HG03039 (cell line): ENCODE data around the gene KLHL25.

Experiments
- ATAC-seq: cut with Tn5 transposase; IDR thresholded peaks from one replicate; pipeline ENCODE4 v1.9.1; 2021; ENCODE audit warnings: mild to moderate bottlenecking, moderate library complexity; ENCODE audit not compliant: unreplicated experiment

KLHL25 gene

GRCh38 chr15:85762039-85762755 lies 32.5 kb downstream of the KLHL25 start:
- no peak for ATAC-seq

GRCh38 chr15:85761635-85762034 lies 33.1 kb downstream of the KLHL25 start:
- ATAC-seq: no peak

GRCh38 chr15:85760531-85761371 lies 34.0 kb downstream of the KLHL25 start:
- ATAC-seq: no peak

GRCh38 chr15:85760049-85760448 lies 34.7 kb downstream of the KLHL25 start:
- ATAC-seq: no peak

- no peak for ATAC-seq
Observed at GRCh38 chr15:85759376-85759775, 35.3 kb downstream of the KLHL25 start.

- no peak for ATAC-seq
Observed at GRCh38 chr15:85758655-85758978, 36.1 kb downstream of the KLHL25 start.

- ATAC-seq: no peak
Observed at GRCh38 chr15:85757939-85758654, 36.6 kb downstream of the KLHL25 start.

GRCh38 chr15:85757073-85757938 lies 37.4 kb downstream of the KLHL25 start:
- ATAC-seq: no peak

GRCh38 chr15:85756411-85757072 lies 38.2 kb downstream of the KLHL25 start:
- ATAC-seq: no peak

- ATAC-seq: no peak
Observed at GRCh38 chr15:85755942-85756341, 38.8 kb downstream of the KLHL25 start.

- ATAC-seq: no peak
Observed at GRCh38 chr15:85755471-85755870, 39.3 kb downstream of the KLHL25 start.

- no peak for ATAC-seq
Observed at GRCh38 chr15:85754989-85755388, 39.7 kb downstream of the KLHL25 start.

GRCh38 chr15:85753791-85754452 lies 40.8 kb downstream of the KLHL25 start:
- no peak for ATAC-seq

GRCh38 chr15:85753261-85753660 lies 41.5 kb downstream of the KLHL25 start:
- ATAC-seq: no peak

GRCh38 chr15:85752491-85752961 lies 42.2 kb downstream of the KLHL25 start:
- no peak for ATAC-seq

GRCh38 chr15:85752124-85752475 lies 42.6 kb downstream of the KLHL25 start:
- no peak for ATAC-seq

GRCh38 chr15:85751291-85752123 lies 43.2 kb downstream of the KLHL25 start:
- no peak for ATAC-seq

- ATAC-seq: no peak
Observed at GRCh38 chr15:85750319-85751290, 44.1 kb downstream of the KLHL25 start.
